ENCODE results near the gene SLC52A1.
A peak's percentile ranks its signal among the peaks of the same experiment; 100 is the strongest.

Gene SLC52A1

GRCh38 chr17:4986951-4987766 is 48.1 kb downstream of the SLC52A1 start, which contains the start of gene CAMTA2:
Gene CAMTA2 (minus strand): TSS chr17:4987675. CDS start chr17:4986222, 1,453 bp downstream.
- DNase-seq: peak; percentile 83 to 84

DNA sequence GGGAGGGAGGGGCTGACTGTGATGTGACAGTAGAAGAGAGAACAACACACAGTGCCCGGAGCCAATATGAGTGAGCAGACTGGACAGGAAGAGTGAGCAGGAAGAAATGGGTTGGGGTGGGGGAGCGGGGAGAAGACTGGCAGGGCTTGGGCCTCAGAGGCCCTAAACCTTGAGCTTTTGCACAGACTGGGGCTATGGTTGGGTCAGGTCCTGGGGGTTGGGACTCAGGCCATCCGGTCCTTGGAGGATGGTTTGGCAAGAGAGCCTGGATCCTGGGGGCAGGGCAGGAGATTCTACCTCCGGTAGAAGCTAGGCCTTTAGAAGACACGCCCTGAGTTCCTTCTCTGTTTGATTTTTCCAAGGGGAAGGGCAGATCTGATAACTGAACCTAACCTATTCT is 48.8 kb downstream of the SLC52A1 start:
- DNase-seq: no peak
